ENCODE measurements around the gene DNAJC6. TPM values are rescaled to one million over a fixed set of nuclear protein-coding genes. Genes with fewer than 3 reads are reported as not detected.

DNAJC6 gene
- total RNA-seq, 1 experiment from 2014 or later: 3.1 TPM

GRCh38 chr1:65431111-65431705 is 121.9 kb downstream of the DNAJC6 start:
- H3K4me3 Mint-ChIP-seq (ENCODE audit: low read depth, unreplicated experiment): no peak overlapping the region
- intact Hi-C loops (cut with micrococcal nuclease; ENCODE audit: unreplicated experiment): loop anchor here (1.0 to 2.0 kb wide), 2 partner anchors 150 to 256 kb away; no protein-coding TSS in a partner anchor
- H3K9me3 Mint-ChIP-seq (ENCODE audit: low read depth, unreplicated experiment): peaks cover 1% of the 10 kb centered on the region
- H3K36me3 Mint-ChIP-seq (ENCODE audit: insufficient read depth, unreplicated experiment): peaks cover 17% of the 10 kb centered on the region
- no TSS peak for BruUV-seq (replicated peaks)
- no peaks in the 10 kb centered on the region for H3K27me3 Mint-ChIP-seq (ENCODE audit: unreplicated experiment)
- CTCF ChIA-PET: interaction anchor here (0.6 to 1.4 kb wide), 5 partner anchors 11 to 257 kb away, joined by 3 to 9 read pairs (median 3); partner anchors contain the start of genes LEPR and LEPROT
- no peak for TF ChIP-seq CTCF (IDR thresholded peaks at IDR 0.05; ENCODE audit: unreplicated experiment)
- no peak overlapping the region for H3K27ac Mint-ChIP-seq (ENCODE audit: unreplicated experiment)
- DNase-seq: no peak
- peaks cover 30% of the 10 kb centered on the region for H3K4me1 Mint-ChIP-seq (ENCODE audit: low read depth, unreplicated experiment)

- no peak for TF ChIP-seq CTCF (IDR thresholded peaks at IDR 0.05; ENCODE audit: unreplicated experiment)
- peaks cover 8% of the 10 kb centered on the region for H3K36me3 Mint-ChIP-seq (ENCODE audit: insufficient read depth, unreplicated experiment)
- H3K27me3 Mint-ChIP-seq (ENCODE audit: unreplicated experiment): no peaks in the 10 kb centered on the region
- H3K4me1 Mint-ChIP-seq (ENCODE audit: low read depth, unreplicated experiment): peaks cover 25% of the 10 kb centered on the region
- no peaks in the 10 kb centered on the region for H3K9me3 Mint-ChIP-seq (ENCODE audit: low read depth, unreplicated experiment)
- TSS peak; percentile 16 for BruUV-seq (replicated peaks)
- CTCF ChIA-PET: no interaction called here
- no peak overlapping the region for H3K27ac Mint-ChIP-seq (ENCODE audit: unreplicated experiment)
- no peak overlapping the region for H3K4me3 Mint-ChIP-seq (ENCODE audit: low read depth, unreplicated experiment)
- DNase-seq: no peak
- intact Hi-C loops (cut with micrococcal nuclease; ENCODE audit: unreplicated experiment): no loop called here
Measured at GRCh38 chr1:65432918-65433317, 123.6 kb downstream of the DNAJC6 start.

GRCh38 chr1:65434255-65434654 is 124.9 kb downstream of the DNAJC6 start:
- peaks cover 8% of the 10 kb centered on the region for H3K36me3 Mint-ChIP-seq (ENCODE audit: insufficient read depth, unreplicated experiment)
- no peaks in the 10 kb centered on the region for H3K9me3 Mint-ChIP-seq (ENCODE audit: low read depth, unreplicated experiment)
- CTCF ChIA-PET: no interaction called here
- BruUV-seq (replicated peaks): no TSS peak
- peaks cover 19% of the 10 kb centered on the region for H3K4me1 Mint-ChIP-seq (ENCODE audit: low read depth, unreplicated experiment)
- H3K4me3 Mint-ChIP-seq (ENCODE audit: low read depth, unreplicated experiment): no peak overlapping the region
- H3K27ac Mint-ChIP-seq (ENCODE audit: unreplicated experiment): no peak overlapping the region
- no peak for TF ChIP-seq CTCF (IDR thresholded peaks at IDR 0.05; ENCODE audit: unreplicated experiment)
- intact Hi-C loops (cut with micrococcal nuclease; ENCODE audit: unreplicated experiment): no loop called here
- no peaks in the 10 kb centered on the region for H3K27me3 Mint-ChIP-seq (ENCODE audit: unreplicated experiment)
- DNase-seq: no peak

GRCh38 chr1:65434760-65435159 is 125.4 kb downstream of the DNAJC6 start:
- Mint-ChIP-seq H3K36me3 (ENCODE audit: insufficient read depth, unreplicated experiment) (peaks cover 8% of the 10 kb centered on the region), H3K27me3 (ENCODE audit: unreplicated experiment) (no peaks in the 10 kb centered on the region), H3K4me1 (ENCODE audit: low read depth, unreplicated experiment) (peaks cover 14% of the 10 kb centered on the region), H3K27ac (ENCODE audit: unreplicated experiment) (no peak overlapping the region), H3K9me3 (ENCODE audit: low read depth, unreplicated experiment) (no peaks in the 10 kb centered on the region), H3K4me3 (ENCODE audit: low read depth, unreplicated experiment) (no peak overlapping the region)
- CTCF ChIA-PET: no interaction called here
- BruUV-seq (replicated peaks): no TSS peak
- intact Hi-C loops (cut with micrococcal nuclease; ENCODE audit: unreplicated experiment): no loop called here
- DNase-seq: no peak
- TF ChIP-seq CTCF (IDR thresholded peaks at IDR 0.05; ENCODE audit: unreplicated experiment): no peak

All from Calu3 (cell line).